GM10266 (cell line): ENCODE measurements around the gene IL7R.

Source experiments
- DNase-seq: peaks from one replicate; pipeline ENCODE4 v3.0.0; 2012; ENCODE audit errors: extremely low spot score
- TF ChIP-seq, protein P1 (sequence below): IDR thresholded peaks from 2 replicates; pipeline ENCODE4 v1.5.1; 2012; ENCODE audit warnings: mild to moderate bottlenecking, low read depth; ENCODE audit not compliant: control insufficient read depth, insufficient read depth; ENCODE audit errors: missing control alignments

IL7R gene

DNA sequence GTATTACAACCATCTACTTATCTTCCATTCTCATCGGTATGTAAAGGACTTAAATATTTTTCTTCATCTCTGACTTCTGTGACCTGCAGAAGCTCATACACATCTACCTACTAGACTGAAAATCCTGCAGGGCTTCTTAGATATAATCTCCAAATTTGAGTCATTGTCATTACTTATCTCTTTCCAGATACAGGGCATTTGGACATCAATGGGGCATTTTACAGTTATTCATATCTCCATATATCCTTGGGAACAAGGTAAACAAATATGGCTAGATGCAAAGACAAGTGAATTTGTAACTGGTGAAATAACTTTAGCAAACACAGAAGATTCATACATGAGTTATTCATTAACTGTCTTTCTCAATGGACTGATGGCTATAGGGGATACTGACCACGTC is 37.7 kb upstream of the IL7R start:
- TF ChIP-seq, protein P1, sequence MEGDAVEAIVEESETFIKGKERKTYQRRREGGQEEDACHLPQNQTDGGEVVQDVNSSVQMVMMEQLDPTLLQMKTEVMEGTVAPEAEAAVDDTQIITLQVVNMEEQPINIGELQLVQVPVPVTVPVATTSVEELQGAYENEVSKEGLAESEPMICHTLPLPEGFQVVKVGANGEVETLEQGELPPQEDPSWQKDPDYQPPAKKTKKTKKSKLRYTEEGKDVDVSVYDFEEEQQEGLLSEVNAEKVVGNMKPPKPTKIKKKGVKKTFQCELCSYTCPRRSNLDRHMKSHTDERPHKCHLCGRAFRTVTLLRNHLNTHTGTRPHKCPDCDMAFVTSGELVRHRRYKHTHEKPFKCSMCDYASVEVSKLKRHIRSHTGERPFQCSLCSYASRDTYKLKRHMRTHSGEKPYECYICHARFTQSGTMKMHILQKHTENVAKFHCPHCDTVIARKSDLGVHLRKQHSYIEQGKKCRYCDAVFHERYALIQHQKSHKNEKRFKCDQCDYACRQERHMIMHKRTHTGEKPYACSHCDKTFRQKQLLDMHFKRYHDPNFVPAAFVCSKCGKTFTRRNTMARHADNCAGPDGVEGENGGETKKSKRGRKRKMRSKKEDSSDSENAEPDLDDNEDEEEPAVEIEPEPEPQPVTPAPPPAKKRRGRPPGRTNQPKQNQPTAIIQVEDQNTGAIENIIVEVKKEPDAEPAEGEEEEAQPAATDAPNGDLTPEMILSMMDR = no peak
- DNase-seq = no peak

DNA sequence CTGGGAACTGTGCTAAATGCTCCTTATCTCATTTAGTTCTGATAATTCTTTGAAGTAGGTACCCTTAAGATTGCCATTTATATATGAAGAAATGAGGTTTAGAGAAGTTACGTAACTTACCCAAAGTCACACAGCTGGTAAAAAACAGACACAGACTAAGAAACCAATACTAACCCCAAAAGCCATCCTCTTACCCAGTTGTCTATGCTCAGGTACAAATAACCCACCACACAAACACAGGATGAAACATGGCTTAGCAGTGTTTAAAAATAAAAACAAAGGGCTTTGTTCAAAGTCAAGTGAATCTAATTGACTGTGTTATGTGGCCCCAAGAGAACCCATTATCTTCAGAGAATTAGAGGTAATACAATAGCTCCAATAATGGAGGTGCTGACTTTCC is 37.0 kb upstream of the IL7R start:
- DNase-seq = no peak
- TF ChIP-seq, protein P1 = no peak

DNA sequence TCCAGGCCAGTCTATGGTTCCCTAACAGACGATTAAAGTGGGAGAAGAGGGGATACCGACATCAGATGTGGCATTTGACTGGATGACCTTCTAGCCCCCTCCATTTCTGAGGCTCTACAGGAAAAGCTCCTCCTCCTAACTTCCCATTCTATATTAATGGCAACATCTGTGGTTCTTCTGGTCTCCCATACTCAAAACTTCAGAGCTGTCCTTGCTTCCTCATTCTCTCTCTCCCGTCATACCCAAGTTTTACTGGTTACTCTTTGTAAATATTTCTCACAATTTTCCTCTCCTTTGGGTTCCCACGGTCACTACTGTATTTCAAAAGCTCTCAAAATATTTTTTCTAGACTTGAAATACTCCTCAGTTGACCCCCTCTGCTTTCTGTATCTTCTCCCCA is 36.0 kb upstream of the IL7R start:
- TF ChIP-seq, protein P1 = no peak
- DNase-seq = no peak

DNA sequence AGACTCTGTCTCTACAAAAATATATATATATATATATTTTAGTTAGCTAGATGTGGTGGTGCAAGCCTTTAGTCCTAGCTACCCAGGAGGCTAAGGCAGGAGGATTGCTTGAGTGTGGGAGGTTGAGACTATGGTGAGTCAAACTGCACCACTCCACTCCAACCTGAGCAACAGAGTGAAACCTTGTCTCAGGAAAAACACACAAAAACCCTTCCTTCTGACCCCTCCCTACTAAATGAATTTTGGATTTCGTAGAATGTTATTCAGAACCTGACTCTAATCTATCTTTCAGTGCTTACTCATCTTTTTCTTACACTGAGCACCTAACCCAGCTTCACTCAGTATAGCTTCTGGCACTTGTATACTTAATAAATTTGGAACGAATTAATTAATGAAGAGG is 35.2 kb upstream of the IL7R start:
- DNase-seq = no peak
- TF ChIP-seq, protein P1 = no peak

DNA sequence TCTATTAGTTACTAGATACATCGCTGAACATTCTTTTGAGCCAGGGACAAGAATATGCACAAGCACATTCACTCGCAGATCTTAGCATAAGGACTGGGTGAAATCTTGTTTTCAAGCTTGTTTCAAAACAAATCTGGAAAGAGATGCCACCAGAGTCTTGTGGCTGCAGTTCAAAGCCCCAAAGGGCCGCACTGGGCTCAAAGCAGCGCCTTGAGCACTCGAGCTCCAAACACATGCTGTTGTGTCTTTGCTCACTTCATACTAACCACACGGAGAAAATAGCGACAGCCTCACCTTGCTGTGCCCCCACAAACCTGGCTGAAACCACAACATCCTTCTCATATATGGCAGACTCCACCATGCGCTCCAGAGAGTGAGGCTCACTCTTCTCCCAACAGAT is 34.2 kb upstream of the IL7R start:
- TF ChIP-seq, protein P1 = no peak
- no peak for DNase-seq

DNA sequence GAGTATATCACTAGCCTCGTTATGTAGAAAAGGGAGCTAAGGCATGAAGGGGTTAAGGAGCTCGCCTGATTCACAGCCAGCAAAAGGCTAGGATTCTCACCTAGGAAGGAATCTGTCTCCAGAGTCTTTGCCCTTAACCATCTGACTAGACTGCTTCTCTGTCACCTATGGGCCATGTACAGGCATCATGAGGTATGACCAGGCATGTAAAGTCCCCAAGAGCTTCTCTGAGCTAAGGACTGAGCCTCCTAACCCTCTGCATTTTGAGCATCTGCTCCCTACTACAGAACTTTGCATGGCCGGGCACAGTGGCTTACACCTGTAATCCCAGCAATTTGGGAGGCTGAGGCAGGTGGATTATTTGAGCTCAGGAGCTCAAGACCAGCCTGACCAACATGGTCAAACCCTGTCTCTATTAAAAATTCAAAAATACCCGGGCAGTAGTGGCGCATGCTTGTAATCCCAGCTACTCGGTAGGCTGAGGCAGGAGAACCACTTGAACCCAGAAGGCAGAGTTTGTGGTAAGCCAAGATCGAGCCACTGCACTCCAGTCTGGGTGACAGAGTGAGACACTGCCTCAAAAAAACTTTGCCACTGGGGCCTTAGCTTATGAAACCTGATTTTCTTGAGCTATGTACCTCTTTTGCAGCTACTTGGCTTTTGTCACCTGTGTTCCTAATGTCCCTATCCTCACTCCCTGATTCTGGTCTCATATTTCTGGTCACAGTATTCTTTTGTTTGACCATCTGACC is 33.2 kb upstream of the IL7R start:
- no peak for DNase-seq
- TF ChIP-seq, protein P1 = no peak

DNA sequence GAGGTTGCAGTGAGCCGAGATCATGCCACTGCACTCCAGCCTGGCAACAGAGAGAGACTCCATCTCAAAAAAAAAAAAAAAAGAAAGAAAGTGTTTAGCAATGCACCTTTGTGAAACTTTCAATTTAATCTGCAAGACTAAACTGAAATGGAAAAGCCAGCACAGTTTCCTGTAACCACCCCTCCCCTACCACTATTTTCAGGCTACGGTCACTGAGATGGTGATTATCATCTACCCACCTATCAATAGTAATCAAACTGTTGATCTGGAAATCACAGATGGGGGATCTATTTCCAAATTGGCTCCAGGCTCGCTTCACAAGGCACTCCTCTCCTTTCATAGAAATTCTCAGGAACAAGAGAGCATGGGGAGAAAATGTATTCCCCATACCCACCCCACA is 30.6 kb upstream of the IL7R start:
- TF ChIP-seq, protein P1 = no peak
- DNase-seq = no peak
